Testis (tissue), 3 donors: ENCODE measurements around the gene TYK2. TPM values are rescaled to one million over a fixed set of nuclear protein-coding genes. Genes with fewer than 3 reads are reported as not detected.
"Not testable (repeated sequence)": the region's sequence is repeated elsewhere in the genome, so short reads cannot be mapped to it uniquely, and the experiment has no call there.

Experiments used
- DNase-seq: peaks from one replicate; pipeline ENCODE4 v3.0.0-alpha.2; 2019
- H3K27ac ChIP-seq, 2 donors: fragments of 200-600 bp; sonication (generic); one replicate each; pipeline ENCODE4 v1.5.1; 2019
- H3K27me3 ChIP-seq: fragments of 200-600 bp; sonication (generic); one replicate; pipeline ENCODE4 v1.5.1; 2019
- H3K36me3 ChIP-seq: fragments of 200-600 bp; sonication (generic); one replicate; pipeline ENCODE4 v1.5.1; 2017; ENCODE audit warnings: low read depth; ENCODE audit errors: missing control alignments
- H3K4me1 ChIP-seq: fragments of 200-600 bp; sonication (generic); one replicate; pipeline ENCODE4 v1.5.1; 2019
- H3K4me3 ChIP-seq, 2 donors: fragments of 200-600 bp; sonication (generic); one replicate each; pipeline ENCODE4 v1.5.1; 2017 to 2019
- H3K9me3 ChIP-seq: fragments of 200-600 bp; sonication (generic); one replicate; pipeline ENCODE4 v1.5.1; 2017
- CTCF ChIP-seq, 3 experiments: fragments of 450-650 bp in 2 of 3; fragments of 200-600 bp in 1 of 3; sonication (generic) in 1 of 3; IDR thresholded peaks; one replicate each; pipeline ENCODE4 v1.5.1; 2016 to 2019; ENCODE audit warnings: antibody characterized with exemption in 3 of 3, mild to moderate bottlenecking in 2 of 3, moderate library complexity in 1 of 3
- POLR2A ChIP-seq: fragments of 450-650 bp; IDR thresholded peaks from one replicate; pipeline ENCODE4 v1.6.1; 2017; ENCODE audit warnings: antibody characterized with exemption, mild to moderate bottlenecking, moderate library complexity
- WGBS, 2 donors: methylation state at CpG; one replicate each; pipeline ENCODE4 v1.1.5; 2018; 5-methylcytosine and 5-hydroxymethylcytosine counted together
- intact Hi-C: fragments of 100-400 bp; cut with DNase I; formaldehyde crosslinking; loops from one replicate; pipeline ENCODE4 v1.15.1; 2023; ENCODE audit warnings: low total_unique reads
- polyA plus RNA-seq: library from polyadenylated mRNA; stranded (reverse); fragments of 350-450 nt; fragmentation: Illumina TruSeq; extraction: RNeasy Lipid Tissue Mini Kit (QIAGEN cat#74804); gene quantifications from one replicate; pipeline ENCODE4 v1.2.3, GENCODE V29; 2014; ENCODE audit warnings: low read depth, low replicate concordance; ENCODE audit not compliant: insufficient read depth
- total RNA-seq, 2 donors: library from RNA; depleted of rRNA; stranded (reverse); fragments of >200 nt; gene quantifications; one replicate each; pipeline ENCODE4 v1.2.3, GENCODE V29; 2016

Gene TYK2
- total and polyA plus RNA-seq, 3 donors from 2014 or later = 47.6 to 113 (median 112) TPM

DNA sequence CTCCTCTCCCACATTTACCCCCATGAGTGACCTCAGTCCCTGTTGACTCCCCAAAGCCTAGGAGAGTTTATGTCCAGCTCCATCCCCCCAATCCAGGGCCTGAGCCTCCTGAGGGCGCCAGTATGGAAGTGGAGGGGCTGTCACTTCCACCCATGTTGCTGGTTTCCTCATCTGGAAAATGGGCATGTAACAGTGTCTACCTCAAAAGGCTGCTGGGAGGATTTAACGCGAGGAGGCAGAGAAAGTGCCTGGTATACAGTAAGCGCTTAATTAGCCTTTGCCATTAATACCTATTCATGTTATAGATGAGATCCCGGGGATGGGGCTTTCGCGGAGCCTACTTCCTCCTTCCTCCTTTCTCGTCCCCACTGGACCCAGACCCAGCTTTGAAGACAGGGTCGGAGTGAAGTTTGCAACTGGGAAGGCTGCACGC lies 476 bp downstream of the TYK2 start:
- no peak for TF ChIP-seq CTCF (IDR thresholded peaks at IDR 0.05)
- no peak for TF ChIP-seq POLR2A
- Histone ChIP-seq H3K9me3 (no peaks in the 10 kb centered on the region), H3K27ac (peak overlapping the region; percentile 73 to 79), H3K27me3 (no peaks in the 10 kb centered on the region), H3K36me3 (no peaks in the 10 kb centered on the region), H3K4me3 (peak overlapping the region; percentile 90 to 94), H3K4me1 (peaks cover 5% of the 10 kb centered on the region)
- intact Hi-C loops = no loop called here
- 0 to 2% methylated on average over 8 to 10 of the region's 10 CpGs for WGBS, 2 donors
- no peak for DNase-seq

GRCh38 chr19:10378124-10378523 lies 2.2 kb downstream of the TYK2 start:
- H3K4me1 ChIP-seq = peaks cover 5% of the 10 kb centered on the region
- H3K4me3 ChIP-seq = no peak overlapping the region
- no peak for TF ChIP-seq CTCF (IDR thresholded peaks at IDR 0.05)
- TF ChIP-seq POLR2A = no peak
- 79 to 96% methylated on average over 7 to 8 of the region's 8 CpGs for WGBS, 2 donors
- no peaks in the 10 kb centered on the region for H3K27me3 ChIP-seq
- no peaks in the 10 kb centered on the region for H3K36me3 ChIP-seq
- H3K27ac ChIP-seq = no peak overlapping the region
- DNase-seq = no peak
- H3K9me3 ChIP-seq = no peaks in the 10 kb centered on the region
- intact Hi-C loops = no loop called here

DNA sequence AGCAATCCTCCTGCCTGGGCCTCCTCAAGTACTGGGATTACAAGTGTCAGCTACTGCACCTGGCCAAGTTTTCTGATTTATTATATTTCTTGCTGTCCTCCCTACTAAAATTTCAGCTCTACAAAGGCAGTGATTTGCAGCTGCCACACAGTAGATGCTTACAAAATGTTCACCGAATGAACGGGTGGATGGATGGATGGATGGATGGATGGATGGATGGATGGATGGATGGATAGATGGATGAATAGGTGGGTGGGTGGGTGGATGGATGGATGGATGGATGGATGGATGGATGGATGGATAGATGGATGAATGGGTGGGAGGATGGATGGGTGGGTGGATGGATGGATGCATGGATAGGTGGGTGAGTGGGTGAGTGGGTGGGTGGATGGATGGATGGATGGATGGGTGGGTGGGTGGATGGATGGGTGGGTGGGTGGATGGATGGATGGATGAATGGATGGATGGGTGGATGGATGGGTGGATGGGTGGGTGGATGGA lies 3.2 kb downstream of the TYK2 start:
- intact Hi-C loops, DNase-seq, H3K9me3 ChIP-seq, H3K4me1 ChIP-seq, H3K4me3 ChIP-seq, H3K27ac ChIP-seq, H3K27me3 ChIP-seq, H3K36me3 ChIP-seq: not testable (repeated sequence)
- WGBS, 2 donors = 87 to 90% methylated on average over 2 of the region's 2 CpGs

- Histone ChIP-seq H3K27me3 (no peaks in the 10 kb centered on the region), H3K9me3 (no peaks in the 10 kb centered on the region), H3K4me3 (no peak overlapping the region), H3K27ac (no peak overlapping the region), H3K4me1 (peaks cover 5% of the 10 kb centered on the region), H3K36me3 (no peaks in the 10 kb centered on the region)
- intact Hi-C loops = no loop called here
- DNase-seq = no peak
- TF ChIP-seq CTCF (IDR thresholded peaks at IDR 0.05) (no peak), POLR2A (no peak)
- 87 to 93% methylated on average over 5 of the region's 5 CpGs for WGBS, 2 donors
Measured at GRCh38 chr19:10374931-10375330, 5.4 kb downstream of the TYK2 start.

DNA sequence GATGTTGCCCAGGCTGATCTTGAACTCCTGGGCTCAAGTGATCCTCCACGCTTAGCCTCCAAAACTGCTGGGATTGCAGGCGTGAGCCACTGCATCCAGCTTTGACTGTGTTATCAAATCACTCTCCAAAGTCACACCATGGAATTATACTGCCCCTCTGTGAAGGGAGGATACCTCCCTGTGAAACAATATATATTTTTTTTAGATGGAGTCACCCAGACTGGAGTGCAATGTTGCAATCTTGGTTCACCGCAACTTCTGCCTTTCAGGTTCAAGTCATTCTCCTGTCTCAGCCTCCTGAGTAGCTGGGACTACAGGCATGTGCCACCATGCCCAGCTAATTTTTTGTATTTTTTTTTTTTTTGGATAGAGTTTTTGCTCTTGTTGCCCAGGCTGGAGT lies 7.7 kb downstream of the TYK2 start:
- no peaks in the 10 kb centered on the region for H3K9me3 ChIP-seq
- H3K4me1 ChIP-seq = no peaks in the 10 kb centered on the region
- intact Hi-C loops = no loop called here
- no peak overlapping the region for H3K27ac ChIP-seq
- no peaks in the 10 kb centered on the region for H3K36me3 ChIP-seq
- no peaks in the 10 kb centered on the region for H3K27me3 ChIP-seq
- no peak for DNase-seq
- H3K4me3 ChIP-seq = no peak overlapping the region
- 73 to 84% methylated on average over 3 of the region's 3 CpGs for WGBS, 2 donors
- TF ChIP-seq POLR2A (no peak), CTCF (IDR thresholded peaks at IDR 0.05) (no peak)
